Stimulated activated CD8-positive, alpha-beta memory T cell treated with anti-CD3 and anti-CD28 coated beads, Interleukin-15, amount 100 ng/mL, for 48 hours (primary cell): ENCODE measurements around the gene ZFX.
"Not testable (repeated sequence)": the region's sequence is repeated elsewhere in the genome, so short reads cannot be mapped to it uniquely, and the experiment has no call there.

Source experiments
- DNase-seq, 2 donors: peaks; one replicate each; pipeline ENCODE4 v3.0.0-alpha.2; 2020; ENCODE audit warnings: low read depth in 2 of 2

ZFX gene

GRCh38 chrX:24151513-24151912 lies 2.0 kb downstream of the ZFX start:
- DNase-seq, result no peak

DNA sequence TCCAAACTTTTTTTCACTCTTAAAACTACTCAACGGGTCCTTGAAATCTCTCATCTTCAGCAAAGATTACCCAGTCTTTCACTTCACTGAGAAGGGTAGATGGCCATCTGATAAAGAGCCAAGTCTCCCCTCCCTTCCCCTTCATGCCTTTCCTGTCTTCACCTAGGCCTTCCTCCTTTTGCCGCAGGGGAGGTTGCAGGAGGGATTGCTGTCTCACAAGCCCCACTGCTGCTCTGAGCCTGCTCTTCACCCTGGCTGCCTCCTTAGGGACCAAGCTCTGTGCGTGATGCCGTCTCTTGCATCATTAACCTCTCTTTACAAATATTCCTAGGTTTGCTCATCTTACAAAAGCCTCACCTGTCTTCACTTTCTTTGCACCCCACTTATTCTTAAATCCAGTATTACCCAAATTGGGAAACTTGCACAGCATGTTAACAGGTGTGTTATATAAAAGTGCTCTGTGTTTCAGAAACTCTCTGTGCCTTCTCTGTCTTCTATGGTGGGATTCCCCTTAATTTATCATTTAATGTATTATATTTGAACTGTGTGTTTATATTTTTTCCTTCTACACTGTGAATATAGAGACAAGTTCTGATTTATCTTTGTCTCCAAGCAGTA lies 3.8 kb downstream of the ZFX start:
- no peak for DNase-seq

DNA sequence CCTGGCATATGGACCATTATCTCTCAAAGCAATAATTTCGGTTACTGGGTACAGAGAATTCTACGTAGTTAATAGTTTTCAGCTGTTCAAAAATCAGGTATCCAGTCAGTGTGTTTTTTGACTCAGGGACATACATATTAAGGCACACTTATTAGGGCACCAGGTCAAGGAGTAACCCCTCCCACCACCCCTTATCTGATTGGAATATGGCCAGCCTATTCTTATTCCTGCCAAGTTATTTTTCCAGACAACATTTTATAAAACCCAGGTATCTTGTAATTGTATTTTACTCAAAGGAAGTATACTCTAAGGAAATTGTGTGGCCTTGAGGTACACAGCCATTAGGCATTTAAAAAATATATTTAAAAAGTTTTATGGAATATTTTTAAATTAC lies 4.3 kb downstream of the ZFX start:
- no peak for DNase-seq

DNA sequence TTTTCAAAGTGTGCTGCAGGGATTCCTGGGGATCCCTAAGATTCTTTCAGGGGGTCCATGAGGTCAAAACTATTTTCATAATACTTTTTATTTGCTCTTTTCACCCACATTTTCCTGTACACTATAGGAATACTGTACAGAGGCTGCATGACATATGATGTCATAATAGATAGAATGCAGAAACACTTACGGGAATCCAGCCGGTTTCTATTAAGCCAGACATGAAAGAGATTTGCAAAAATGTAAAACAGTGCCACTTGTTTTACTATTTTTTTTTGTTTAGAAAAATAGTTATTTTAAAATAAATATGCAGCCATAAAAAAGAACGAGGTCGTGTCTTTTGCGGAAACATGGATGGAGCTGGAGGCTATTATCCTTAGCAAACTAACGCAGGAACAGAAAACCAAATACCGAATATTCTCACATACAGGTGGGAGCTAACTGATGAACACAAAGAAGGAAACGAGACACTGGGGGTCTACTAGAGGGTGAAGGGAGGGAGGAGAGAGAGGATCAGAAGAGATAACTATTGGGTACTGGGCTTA lies 5.0 kb downstream of the ZFX start:
- no peak for DNase-seq

GRCh38 chrX:24155747-24156146 lies 6.2 kb downstream of the ZFX start:
- not testable (repeated sequence) for DNase-seq

- DNase-seq, result no peak
Observed at GRCh38 chrX:24156177-24156576, 6.6 kb downstream of the ZFX start.

DNA sequence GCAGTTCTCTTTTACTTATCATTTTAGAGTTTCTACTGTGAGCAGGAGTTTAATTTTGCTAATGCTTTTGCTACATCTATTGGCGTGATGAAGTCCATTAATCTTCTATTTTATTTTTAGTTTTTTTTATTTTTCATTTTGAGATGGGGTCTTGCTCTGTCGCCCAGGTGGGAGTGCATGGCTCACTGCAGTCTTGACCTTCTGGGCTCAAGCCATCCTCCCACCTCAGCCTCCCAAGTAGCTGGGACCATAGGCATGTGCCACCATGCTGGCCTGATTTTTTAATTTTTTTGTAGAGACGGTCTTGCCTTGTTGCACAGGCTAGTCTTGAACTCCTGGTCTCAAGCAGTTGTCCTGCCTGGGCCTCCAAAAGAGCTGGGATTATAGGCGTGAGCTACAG lies 9.4 kb downstream of the ZFX start:
- DNase-seq, result no peak

DNA sequence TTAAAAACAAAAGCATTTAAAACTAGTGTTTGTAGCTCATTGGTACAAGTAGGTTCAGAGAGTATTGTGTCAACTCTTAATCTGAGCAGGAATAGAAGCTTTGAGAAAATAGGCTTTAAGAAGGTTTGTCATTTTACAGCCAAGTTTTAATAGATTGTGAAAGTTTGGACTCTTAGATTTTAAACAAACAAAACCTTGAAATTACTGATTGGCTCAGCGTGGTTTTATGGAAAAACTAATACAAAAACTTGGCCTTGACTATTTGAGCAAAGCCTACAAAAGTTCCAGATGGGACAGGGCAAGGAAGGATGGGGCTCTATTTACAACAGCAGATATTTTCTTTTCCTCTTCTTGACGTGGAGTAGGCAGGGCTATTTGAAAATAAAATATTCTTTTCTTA lies 16.5 kb downstream of the ZFX start:
- no peak for DNase-seq

- DNase-seq, result no peak
Observed at GRCh38 chrX:24167719-24168472, 18.4 kb downstream of the ZFX start.

- no peak for DNase-seq
Observed at GRCh38 chrX:24168807-24169206, 19.3 kb downstream of the ZFX start.

DNA sequence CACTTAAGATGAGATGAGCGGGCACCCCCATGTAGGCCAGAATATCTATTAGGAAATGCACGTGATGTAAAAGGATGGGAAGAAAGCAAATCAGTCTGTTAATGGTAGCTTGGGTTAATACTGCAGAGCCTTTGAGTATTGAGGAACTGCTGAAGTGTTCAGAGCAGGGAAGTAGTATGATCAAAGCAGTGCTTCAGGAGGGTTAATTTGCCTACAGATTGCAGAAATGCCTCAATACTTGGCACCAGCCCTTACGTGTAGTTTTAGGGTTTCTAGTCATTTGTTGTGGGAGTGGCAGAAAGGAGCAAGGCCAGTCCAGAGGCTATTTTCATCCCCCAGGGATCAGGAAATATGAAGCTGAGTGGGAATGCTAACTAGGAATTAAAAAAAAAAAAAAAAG lies 19.7 kb downstream of the ZFX start:
- no peak for DNase-seq

GRCh38 chrX:24173115-24173847 lies 23.8 kb downstream of the ZFX start:
- DNase-seq, result no peak

- DNase-seq, result no peak
Observed at GRCh38 chrX:24175276-24175675, 25.7 kb downstream of the ZFX start.

GRCh38 chrX:24178441-24178840 lies 28.9 kb downstream of the ZFX start:
- no peak for DNase-seq

DNA sequence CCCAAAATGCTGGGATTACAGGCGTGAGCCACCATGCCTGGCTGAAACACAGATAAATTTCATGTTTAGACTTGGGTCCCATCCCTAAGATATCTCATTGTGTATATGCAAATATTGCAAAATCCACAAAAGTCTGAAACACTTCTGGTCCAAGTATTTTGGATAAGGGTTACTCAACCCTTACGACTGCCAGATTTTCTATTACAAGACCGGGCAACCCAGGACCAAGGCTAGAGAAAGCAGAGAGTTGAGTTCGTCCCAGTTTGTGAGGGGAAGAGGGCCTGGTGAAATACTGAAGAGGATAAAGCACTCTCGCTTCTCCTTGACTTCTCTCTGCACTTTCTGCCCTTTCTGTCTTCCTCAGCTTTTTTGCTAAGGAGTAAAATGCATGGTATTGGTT lies 34.5 kb downstream of the ZFX start:
- DNase-seq, result no peak

- no peak for DNase-seq
Observed at GRCh38 chrX:24186483-24186882, 37.0 kb downstream of the ZFX start.

- DNase-seq, result no peak
Observed at GRCh38 chrX:24186986-24187385, 37.5 kb downstream of the ZFX start.

DNA sequence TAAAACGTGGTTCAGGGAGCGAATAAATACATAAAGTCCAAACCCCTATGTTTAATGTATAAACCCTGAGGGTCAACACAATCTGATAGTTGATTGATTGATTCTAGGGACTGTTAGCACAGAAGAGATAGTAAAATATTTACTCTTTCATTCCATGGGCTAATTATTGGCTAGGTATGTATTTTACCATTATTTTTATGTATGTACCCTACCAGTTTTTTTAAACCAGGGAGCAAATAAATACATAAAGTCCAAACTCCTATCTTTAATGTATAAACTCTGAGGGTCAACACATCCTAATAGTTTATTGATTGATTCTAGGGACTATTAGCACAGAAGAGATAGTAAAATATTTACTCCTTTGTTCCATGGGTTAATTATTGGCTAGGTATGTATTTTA lies 40.0 kb downstream of the ZFX start:
- no peak for DNase-seq

- no peak for DNase-seq
Observed at GRCh38 chrX:24190500-24191156, 41.1 kb downstream of the ZFX start.

GRCh38 chrX:24196509-24196908 lies 47.0 kb downstream of the ZFX start:
- no peak for DNase-seq

GRCh38 chrX:24198101-24198500 lies 48.6 kb downstream of the ZFX start:
- no peak for DNase-seq

- no peak for DNase-seq
Observed at GRCh38 chrX:24200133-24200532, 50.6 kb downstream of the ZFX start.
